RWPE1 (cell line): ENCODE measurements around the gene FAM76B.

Experiments used
- CTCF ChIA-PET: fragments of 350-600 bp; sonication (Branson Sonifier 250); formaldehyde crosslinking; extraction: SDS; loops from one replicate; lab custom pipeline; 2021; lab: Yijun Ruan, JAX
- POLR2A ChIA-PET: fragments of 400-600 bp; formaldehyde crosslinking; extraction: SDS; loops from one replicate; lab custom pipeline; 2020; ENCODE audit warnings: antibody characterized with exemption; ENCODE audit not compliant: low non-redundant PET; lab: Yijun Ruan, JAX
- DNase-seq: peaks from one replicate; pipeline ENCODE4 v3.0.0; 2012; ENCODE audit warnings: low spot score
- H3K27ac ChIP-seq: fragments of 450-650 bp; 2 replicates; pipeline ENCODE4 v1.5.1; 2017
- TF ChIP-seq, protein P1 (sequence below): fragments of 450-650 bp; conservative IDR thresholded peaks from 2 replicates; pipeline ENCODE4 v1.5.1; 2017; ENCODE audit warnings: low read depth, mild to moderate bottlenecking

FAM76B gene

DNA sequence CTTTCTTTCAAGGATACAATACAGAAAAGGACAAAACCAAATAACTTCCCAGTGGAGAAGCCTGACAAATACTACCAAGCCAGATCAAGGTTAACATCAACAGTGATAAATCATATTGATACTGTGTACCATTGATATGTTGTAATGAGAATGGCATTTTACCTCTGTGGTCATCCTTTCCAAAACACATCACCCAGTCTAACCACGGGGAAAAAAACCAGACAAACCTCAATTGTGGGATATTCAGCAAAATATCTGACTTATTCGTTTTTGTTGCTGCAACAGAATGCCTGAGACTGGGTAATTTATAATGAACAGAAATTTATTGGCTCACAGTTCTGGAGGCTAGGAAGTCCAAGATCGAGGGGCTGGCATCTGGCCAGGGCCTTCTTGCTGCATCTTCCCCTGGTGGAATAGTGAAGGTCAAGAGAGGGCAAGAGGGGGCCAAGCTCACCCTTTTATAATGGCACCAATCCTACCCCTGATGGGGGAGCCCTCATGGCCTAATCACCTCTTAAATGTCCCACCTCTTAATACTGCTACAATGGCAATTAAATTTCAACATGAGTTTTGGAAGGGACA is 66.1 kb downstream of the FAM76B start:
- TF ChIP-seq, protein P1, sequence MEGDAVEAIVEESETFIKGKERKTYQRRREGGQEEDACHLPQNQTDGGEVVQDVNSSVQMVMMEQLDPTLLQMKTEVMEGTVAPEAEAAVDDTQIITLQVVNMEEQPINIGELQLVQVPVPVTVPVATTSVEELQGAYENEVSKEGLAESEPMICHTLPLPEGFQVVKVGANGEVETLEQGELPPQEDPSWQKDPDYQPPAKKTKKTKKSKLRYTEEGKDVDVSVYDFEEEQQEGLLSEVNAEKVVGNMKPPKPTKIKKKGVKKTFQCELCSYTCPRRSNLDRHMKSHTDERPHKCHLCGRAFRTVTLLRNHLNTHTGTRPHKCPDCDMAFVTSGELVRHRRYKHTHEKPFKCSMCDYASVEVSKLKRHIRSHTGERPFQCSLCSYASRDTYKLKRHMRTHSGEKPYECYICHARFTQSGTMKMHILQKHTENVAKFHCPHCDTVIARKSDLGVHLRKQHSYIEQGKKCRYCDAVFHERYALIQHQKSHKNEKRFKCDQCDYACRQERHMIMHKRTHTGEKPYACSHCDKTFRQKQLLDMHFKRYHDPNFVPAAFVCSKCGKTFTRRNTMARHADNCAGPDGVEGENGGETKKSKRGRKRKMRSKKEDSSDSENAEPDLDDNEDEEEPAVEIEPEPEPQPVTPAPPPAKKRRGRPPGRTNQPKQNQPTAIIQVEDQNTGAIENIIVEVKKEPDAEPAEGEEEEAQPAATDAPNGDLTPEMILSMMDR = no peak
- POLR2A ChIA-PET = no interaction called here
- CTCF ChIA-PET = interaction anchor here (0.6 kb wide), 1 partner anchor 15 kb away, joined by 4 read pairs; no protein-coding TSS in a partner anchor
- DNase-seq = no peak
- no peak overlapping the region for H3K27ac ChIP-seq

DNA sequence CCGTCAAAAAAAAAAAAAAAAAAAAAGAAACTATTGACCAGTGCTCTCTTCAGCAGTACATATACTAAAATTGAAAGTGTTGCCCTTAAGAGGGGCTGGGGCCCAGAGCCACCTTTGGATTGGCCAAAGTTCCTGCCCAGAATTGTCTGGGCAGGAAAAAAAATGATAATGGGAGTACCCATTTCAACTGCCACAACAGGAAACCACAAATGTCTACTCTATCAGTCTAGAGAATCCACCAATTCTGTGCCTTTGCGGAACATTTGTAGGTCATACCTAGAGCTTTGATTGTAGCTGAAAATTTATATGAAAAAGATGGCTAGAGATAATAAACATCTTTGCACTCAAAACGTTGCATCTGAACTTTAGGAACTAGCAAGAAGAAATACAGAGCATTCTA is 69.4 kb downstream of the FAM76B start:
- TF ChIP-seq, protein P1 = no peak
- ChIA-PET CTCF (interaction anchor here (0.6 kb wide), 1 partner anchor 1117 kb away, joined by 3 read pairs; no protein-coding TSS in a partner anchor), POLR2A (no interaction called here)
- no peak for DNase-seq
- no peak overlapping the region for H3K27ac ChIP-seq
